GM19452 (cell line): ENCODE measurements around the gene PDE9A.

Source experiments
- ATAC-seq: cut with Tn5 transposase; IDR thresholded peaks from one replicate; pipeline ENCODE4 v1.9.1; 2021; ENCODE audit not compliant: unreplicated experiment

PDE9A gene

GRCh38 chr21:42670058-42670880 is 16.8 kb downstream of the PDE9A start:
- no peak for ATAC-seq

GRCh38 chr21:42670884-42671283 is 17.5 kb downstream of the PDE9A start:
- ATAC-seq = no peak

DNA sequence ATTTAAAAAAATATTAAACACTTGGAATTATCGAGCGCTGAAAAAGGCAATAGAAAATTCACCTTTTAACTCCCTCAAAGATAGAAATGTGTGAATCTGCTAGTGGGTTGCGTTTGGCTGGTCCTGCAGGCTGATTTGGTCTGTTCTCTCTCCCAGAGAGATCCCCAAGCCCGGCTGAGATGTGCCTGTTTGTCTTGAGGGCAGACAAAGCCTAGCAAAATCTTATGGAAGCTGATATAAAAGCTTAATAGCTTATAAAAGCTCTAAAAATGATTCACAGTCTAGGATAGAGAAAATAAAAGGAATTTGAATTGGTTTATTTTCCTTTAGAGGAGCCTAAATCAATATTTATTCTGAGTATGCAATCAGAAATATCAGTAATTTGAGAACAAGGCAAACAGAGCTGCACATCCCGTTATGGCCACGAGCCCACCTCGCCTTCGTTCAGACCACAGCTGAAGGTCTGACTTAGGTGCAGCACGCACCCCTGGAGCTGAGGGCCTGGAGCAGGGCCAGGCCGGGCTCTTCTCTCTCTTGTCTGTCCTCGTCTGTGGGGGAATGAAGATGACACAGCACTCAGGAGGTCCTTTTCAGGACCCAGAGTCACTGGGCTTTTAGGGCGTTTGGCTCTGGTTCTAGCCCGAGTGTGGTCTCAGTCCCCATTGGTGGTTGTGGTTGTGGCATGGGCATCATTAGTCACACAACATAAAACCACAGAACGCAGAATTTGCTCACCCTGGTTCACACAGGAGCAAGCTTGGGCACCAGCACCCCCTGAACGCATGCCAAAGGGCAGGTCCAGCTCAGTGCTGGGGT is 18.6 kb downstream of the PDE9A start:
- no peak for ATAC-seq

- ATAC-seq = no peak
Observed at GRCh38 chr21:42672699-42673458, 19.5 kb downstream of the PDE9A start.

GRCh38 chr21:42673633-42674328 is 20.4 kb downstream of the PDE9A start:
- no peak for ATAC-seq

- no peak for ATAC-seq
Observed at GRCh38 chr21:42674351-42674940, 21.0 kb downstream of the PDE9A start.

GRCh38 chr21:42675403-42675802 is 22.0 kb downstream of the PDE9A start:
- no peak for ATAC-seq

DNA sequence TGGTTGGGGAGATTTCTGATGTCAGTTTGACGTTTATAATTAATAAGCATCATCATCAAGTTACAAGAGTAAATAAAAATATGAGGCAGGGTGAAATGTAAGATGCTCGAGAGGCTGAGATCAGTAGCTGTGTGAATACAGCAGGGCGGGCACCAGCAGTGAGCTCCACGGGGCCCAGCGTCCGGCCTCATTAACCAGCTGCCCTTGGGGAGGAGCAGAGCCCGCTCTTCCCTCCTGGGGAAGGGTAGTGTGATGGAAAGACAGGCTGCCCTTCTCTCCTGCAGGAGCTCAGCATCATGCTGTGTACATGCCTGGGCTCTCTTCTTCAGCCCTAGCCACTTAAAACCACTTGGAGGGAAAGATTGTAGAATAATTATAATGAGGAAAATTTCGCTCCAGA is 23.4 kb downstream of the PDE9A start:
- no peak for ATAC-seq

- no peak for ATAC-seq
Observed at GRCh38 chr21:42677339-42678321, 24.2 kb downstream of the PDE9A start.

DNA sequence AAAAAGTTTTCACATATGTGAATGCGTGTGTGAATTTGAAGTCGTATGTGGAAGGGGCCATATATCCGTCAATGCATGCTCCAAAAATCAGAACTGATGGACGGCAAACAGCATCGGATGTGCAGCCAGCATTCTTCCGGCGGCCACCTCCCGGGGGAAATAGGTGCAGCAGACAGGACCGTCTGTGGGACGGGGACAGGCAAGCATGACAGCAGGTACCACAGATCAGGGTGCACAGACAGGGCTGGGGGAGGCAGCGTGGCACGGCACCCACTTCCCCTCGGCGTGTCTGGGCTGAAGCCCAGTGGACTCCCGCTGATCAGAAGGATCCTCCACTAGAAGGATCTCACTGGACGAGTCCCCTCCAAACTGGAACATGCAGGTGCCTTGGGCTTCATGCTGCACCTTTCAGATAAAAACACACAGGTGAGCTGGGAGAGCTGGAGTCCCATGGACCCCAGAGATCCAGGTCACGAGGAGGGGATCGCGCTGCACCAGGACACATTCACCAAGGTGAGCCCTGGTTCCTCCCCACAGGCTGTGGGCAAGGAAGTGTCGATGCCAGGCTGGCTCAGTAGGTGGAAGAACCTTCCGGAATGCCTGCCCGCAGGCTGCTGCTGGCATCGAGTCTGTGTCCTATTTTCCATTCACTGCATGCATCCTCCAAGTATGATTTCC is 25.3 kb downstream of the PDE9A start:
- ATAC-seq = no peak

DNA sequence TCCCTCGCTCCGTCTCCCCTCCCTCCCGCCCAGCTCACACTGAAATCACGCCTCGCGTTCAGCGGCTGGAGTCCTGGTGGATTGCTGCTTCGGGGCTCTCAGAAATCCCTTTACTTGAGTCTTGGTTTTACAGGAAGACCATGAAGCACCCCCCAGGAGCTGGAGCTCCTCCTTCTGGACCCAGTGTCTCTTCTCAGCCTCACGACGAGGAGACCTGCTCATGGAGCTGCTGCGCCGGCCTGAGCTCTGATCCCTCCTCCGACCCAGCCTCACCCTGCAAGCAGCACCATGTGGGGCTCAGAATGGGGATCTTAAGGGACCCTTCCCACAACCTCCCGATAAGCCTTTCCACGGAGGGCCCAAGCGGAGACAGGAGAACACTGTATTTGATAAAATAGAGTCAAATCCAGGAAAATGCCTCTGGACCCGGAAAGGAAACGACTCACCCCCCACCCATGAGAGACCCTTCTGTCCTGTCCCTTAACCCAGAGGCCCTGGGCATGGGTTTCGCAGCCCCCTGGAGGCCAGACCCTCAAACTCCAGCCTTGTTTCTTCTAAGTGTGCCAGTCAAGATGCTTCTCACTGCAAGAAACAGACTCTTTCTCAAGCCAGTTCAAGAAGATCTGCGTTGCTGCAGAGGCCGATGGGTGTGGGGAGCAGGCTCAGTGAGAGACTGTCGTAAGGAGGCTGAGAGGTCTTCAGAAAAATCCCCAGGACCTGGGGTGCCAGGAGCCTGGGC is 26.1 kb downstream of the PDE9A start:
- ATAC-seq = no peak

- ATAC-seq = no peak
Observed at GRCh38 chr21:42680058-42680330, 26.6 kb downstream of the PDE9A start.

- no peak for ATAC-seq
Observed at GRCh38 chr21:42680429-42680828, 27.0 kb downstream of the PDE9A start.

DNA sequence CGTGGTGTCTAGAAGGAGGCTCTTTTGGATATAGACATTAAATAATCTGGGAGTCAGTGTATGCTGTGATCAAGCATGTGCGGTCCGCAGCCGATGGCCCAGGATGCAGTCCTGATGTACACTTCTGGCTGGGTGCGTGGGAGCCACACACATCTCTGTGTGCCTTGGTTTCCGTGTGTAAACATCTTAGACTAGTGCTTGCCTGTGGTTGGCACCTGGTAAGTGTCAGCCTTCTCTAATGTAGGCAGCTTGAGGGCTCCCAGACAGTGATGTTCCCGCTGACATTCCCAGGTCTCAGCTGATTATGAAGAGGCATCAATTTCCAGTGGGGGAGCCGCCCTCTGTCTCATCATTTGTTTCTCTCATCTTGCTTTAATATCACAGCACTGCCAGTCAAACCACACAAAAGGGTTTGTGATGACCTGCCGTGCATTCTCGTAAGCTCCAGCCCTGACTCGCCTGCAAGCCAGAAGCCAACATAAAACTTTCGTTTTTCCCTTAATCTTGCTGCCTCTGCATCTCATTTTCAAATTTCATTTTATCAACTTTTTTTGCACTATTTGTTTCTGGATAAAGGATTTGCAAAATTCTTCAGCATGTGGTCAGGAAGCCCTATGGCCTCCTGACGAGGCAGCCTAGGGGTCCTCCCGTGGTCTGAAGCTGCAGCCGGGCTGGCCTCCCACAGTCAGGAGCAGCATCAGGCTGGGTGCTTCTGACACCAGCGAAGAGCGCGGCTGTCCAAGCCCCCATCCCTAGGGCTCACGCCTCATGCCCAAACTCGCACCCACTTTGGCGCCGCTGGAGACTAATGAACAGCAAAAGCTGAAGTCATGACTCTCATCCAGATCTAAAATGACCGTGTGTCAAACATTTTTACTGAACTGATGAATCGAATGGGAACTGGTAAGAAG is 28.1 kb downstream of the PDE9A start:
- ATAC-seq = no peak

GRCh38 chr21:42682661-42683210 is 29.3 kb downstream of the PDE9A start:
- ATAC-seq = no peak

DNA sequence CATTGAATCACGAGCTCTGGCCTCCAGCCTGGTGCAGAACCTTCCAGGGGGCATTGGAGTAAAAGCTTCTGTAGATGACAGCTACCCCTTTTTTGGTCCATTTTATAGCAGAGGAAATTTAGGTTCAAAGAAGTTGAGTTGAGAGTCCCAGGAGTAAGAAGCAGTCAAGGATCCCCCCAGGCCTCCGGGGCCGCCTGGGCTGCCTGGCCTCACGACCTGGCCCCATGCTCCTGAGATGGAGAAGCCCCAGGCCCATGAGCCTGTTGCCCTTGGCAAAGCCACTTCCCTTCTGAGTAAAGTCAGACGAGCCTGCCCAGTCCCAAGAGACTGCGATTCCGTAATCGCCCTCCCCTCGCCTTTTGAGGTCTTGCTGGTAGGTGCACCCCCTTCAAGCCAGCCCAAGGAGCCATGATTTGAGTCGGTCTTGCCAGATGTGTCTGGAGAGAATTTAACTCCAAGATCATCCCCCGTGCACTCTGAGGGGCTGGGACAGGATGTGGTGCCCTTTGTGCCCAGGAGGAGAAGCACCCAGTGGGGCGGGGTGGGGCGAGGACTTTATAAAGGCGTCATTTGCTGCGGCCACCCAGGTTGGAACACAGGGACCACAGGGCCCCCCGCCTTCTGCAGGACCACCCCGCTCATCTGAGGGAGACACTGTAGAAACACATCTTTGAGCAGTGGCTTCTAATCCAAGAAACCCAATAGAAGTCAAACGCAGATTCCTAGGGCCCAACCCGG is 30.1 kb downstream of the PDE9A start:
- no peak for ATAC-seq
